Measurements from ENCODE around the gene THOC7.

Gene THOC7

DNA sequence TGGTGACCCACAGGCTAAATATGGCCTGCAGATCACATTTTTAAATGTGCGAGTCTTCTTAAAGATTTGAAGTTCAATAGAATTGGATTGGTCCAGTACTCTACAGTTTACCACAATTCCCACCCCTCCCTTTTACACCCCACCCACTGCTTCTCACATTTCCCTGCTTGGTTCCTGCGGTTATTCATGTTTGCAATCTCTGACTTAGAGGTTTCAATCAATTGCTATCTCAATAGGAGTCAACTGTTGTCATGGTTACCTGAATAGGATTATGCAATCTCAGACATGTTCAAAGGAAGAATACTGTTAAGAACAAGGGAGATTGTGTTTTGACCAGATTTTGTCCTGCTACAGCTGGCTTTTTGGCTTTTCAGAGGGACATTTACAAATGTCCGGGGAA is 49.4 kb downstream of the THOC7 start:
- no peak overlapping the region for H3K9ac ChIP-seq (ENCODE audit: low read depth, low read length, poor library complexity, severe bottlenecking)
- TF ChIP-seq EZH2phosphoT487 (IDR thresholded peaks at IDR 0.05; ENCODE audit: borderline replicate concordance) (no peak), CTCF (conservative IDR thresholded peaks at IDR 0.05; ENCODE audit: low read length) (no peak)
- no peaks in the 10 kb centered on the region for H3K27me3 ChIP-seq (ENCODE audit: insufficient read depth, low read length, poor library complexity, severe bottlenecking)
- H3K4me3 ChIP-seq (ENCODE audit: low read length, poor library complexity, severe bottlenecking) = no peak overlapping the region
- no peaks in the 10 kb centered on the region for H4K20me1 ChIP-seq (ENCODE audit: insufficient read depth, low read length, poor library complexity, severe bottlenecking)
- no peaks in the 10 kb centered on the region for H3K9me2 ChIP-seq (replicated peaks; ENCODE audit: low read depth, low read length)
- no peaks in the 10 kb centered on the region for H3K4me1 ChIP-seq (ENCODE audit: insufficient read depth, low read length, poor library complexity, severe bottlenecking)
- H3K36me3 ChIP-seq (ENCODE audit: insufficient read depth, low read length) = no peaks in the 10 kb centered on the region
- H3K79me2 ChIP-seq (ENCODE audit: insufficient read depth, low read length) = no peaks in the 10 kb centered on the region
- H3F3A ChIP-seq (ENCODE audit: low read depth) = no peaks in the 10 kb centered on the region
- no peak overlapping the region for H3K4me2 ChIP-seq (ENCODE audit: low read depth, low read length, poor library complexity, severe bottlenecking)
- no peak overlapping the region for H2AFZ ChIP-seq (ENCODE audit: low read length)
- H3K9me3 ChIP-seq (ENCODE audit: insufficient read depth, low read depth, low read length) = no peaks in the 10 kb centered on the region

- H3K4me2 ChIP-seq (ENCODE audit: low read depth, low read length, poor library complexity, severe bottlenecking) = no peak overlapping the region
- H3K36me3 ChIP-seq (ENCODE audit: insufficient read depth, low read length) = no peaks in the 10 kb centered on the region
- no peak overlapping the region for H2AFZ ChIP-seq (ENCODE audit: low read length)
- no peaks in the 10 kb centered on the region for H3K9me3 ChIP-seq (ENCODE audit: insufficient read depth, low read depth, low read length)
- H3F3A ChIP-seq (ENCODE audit: low read depth) = no peaks in the 10 kb centered on the region
- H3K4me3 ChIP-seq (ENCODE audit: low read length, poor library complexity, severe bottlenecking) = no peak overlapping the region
- no peaks in the 10 kb centered on the region for H4K20me1 ChIP-seq (ENCODE audit: insufficient read depth, low read length, poor library complexity, severe bottlenecking)
- no peaks in the 10 kb centered on the region for H3K27me3 ChIP-seq (ENCODE audit: insufficient read depth, low read length, poor library complexity, severe bottlenecking)
- no peaks in the 10 kb centered on the region for H3K4me1 ChIP-seq (ENCODE audit: insufficient read depth, low read length, poor library complexity, severe bottlenecking)
- H3K9me2 ChIP-seq (replicated peaks; ENCODE audit: low read depth, low read length) = no peaks in the 10 kb centered on the region
- H3K79me2 ChIP-seq (ENCODE audit: insufficient read depth, low read length) = no peaks in the 10 kb centered on the region
- TF ChIP-seq EZH2phosphoT487 (IDR thresholded peaks at IDR 0.05; ENCODE audit: borderline replicate concordance) (no peak), CTCF (conservative IDR thresholded peaks at IDR 0.05; ENCODE audit: low read length) (no peak)
- no peak overlapping the region for H3K9ac ChIP-seq (ENCODE audit: low read depth, low read length, poor library complexity, severe bottlenecking)
These were observed 54.0 kb downstream of the THOC7 start for GRCh38 chr3:63809607-63810006.

GRCh38 chr3:63808633-63809032 is 55.0 kb downstream of the THOC7 start:
- Histone ChIP-seq H3K4me2 (ENCODE audit: low read depth, low read length, poor library complexity, severe bottlenecking) (no peak overlapping the region), H3K27me3 (ENCODE audit: insufficient read depth, low read length, poor library complexity, severe bottlenecking) (no peaks in the 10 kb centered on the region), H3K79me2 (ENCODE audit: insufficient read depth, low read length) (no peaks in the 10 kb centered on the region), H3K36me3 (ENCODE audit: insufficient read depth, low read length) (no peaks in the 10 kb centered on the region), H3K4me3 (ENCODE audit: low read length, poor library complexity, severe bottlenecking) (no peak overlapping the region), H3K9me2 (replicated peaks; ENCODE audit: low read depth, low read length) (no peaks in the 10 kb centered on the region), H2AFZ (ENCODE audit: low read length) (no peak overlapping the region), H3K9me3 (ENCODE audit: insufficient read depth, low read depth, low read length) (no peaks in the 10 kb centered on the region), H4K20me1 (ENCODE audit: insufficient read depth, low read length, poor library complexity, severe bottlenecking) (no peaks in the 10 kb centered on the region), H3K9ac (ENCODE audit: low read depth, low read length, poor library complexity, severe bottlenecking) (no peak overlapping the region), H3F3A (ENCODE audit: low read depth) (no peaks in the 10 kb centered on the region), H3K4me1 (ENCODE audit: insufficient read depth, low read length, poor library complexity, severe bottlenecking) (no peaks in the 10 kb centered on the region)
- no peak for TF ChIP-seq CTCF (conservative IDR thresholded peaks at IDR 0.05; ENCODE audit: low read length)

Data from Loucy (cell line).